ENCODE measurements around the gene SFN.

SFN gene

GRCh38 chr1:26907071-26907917 is 44.3 kb downstream of the SFN start:
- no peaks in the 10 kb centered on the region for H3K9me3 ChIP-seq (ENCODE audit: low read length)
- H3K9ac ChIP-seq (ENCODE audit: low read length): no peak overlapping the region
- H3K4me3 ChIP-seq (ENCODE audit: low read depth in 1 of 2, low read length in 2 of 2): no peak overlapping the region
- H3K36me3 ChIP-seq (ENCODE audit: insufficient read depth, low read length): no peaks in the 10 kb centered on the region
- no peaks in the 10 kb centered on the region for H3K4me1 ChIP-seq (ENCODE audit: insufficient read depth, low read length)
- H3K27me3 ChIP-seq (ENCODE audit: control insufficient read depth in 1 of 2, insufficient read depth in 2 of 2, low read length in 2 of 2): no peaks in the 10 kb centered on the region
- no peak overlapping the region for H3K27ac ChIP-seq (ENCODE audit: low read depth, low read length)

DNA sequence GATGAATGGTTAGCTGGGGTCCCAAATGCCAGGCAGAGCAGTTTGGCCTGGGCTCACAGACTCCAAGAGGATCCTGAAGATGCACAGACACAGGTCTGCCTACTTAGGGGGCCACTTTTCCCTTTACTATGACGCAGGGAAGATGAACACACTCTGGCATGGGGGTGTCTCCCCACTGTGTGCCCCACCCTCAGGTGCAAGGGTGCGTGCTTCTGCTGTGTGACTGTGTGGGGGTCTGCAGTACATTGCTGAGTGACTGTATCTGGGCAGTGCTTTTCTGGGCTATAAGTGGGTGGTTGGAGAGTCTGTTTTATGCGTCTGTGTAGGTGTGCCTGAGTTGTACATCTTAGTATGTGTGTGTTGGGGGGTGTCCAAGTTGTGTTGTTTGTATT is 47.0 kb downstream of the SFN start:
- Histone ChIP-seq H3K4me3 (ENCODE audit: low read depth in 1 of 2, low read length in 2 of 2) (no peak overlapping the region), H3K9ac (ENCODE audit: low read length) (no peak overlapping the region), H3K36me3 (ENCODE audit: insufficient read depth, low read length) (no peaks in the 10 kb centered on the region), H3K27me3 (ENCODE audit: control insufficient read depth in 1 of 2, insufficient read depth in 2 of 2, low read length in 2 of 2) (no peaks in the 10 kb centered on the region), H3K4me1 (ENCODE audit: insufficient read depth, low read length) (no peaks in the 10 kb centered on the region), H3K27ac (ENCODE audit: low read depth, low read length) (no peak overlapping the region), H3K9me3 (ENCODE audit: low read length) (no peaks in the 10 kb centered on the region)

DNA sequence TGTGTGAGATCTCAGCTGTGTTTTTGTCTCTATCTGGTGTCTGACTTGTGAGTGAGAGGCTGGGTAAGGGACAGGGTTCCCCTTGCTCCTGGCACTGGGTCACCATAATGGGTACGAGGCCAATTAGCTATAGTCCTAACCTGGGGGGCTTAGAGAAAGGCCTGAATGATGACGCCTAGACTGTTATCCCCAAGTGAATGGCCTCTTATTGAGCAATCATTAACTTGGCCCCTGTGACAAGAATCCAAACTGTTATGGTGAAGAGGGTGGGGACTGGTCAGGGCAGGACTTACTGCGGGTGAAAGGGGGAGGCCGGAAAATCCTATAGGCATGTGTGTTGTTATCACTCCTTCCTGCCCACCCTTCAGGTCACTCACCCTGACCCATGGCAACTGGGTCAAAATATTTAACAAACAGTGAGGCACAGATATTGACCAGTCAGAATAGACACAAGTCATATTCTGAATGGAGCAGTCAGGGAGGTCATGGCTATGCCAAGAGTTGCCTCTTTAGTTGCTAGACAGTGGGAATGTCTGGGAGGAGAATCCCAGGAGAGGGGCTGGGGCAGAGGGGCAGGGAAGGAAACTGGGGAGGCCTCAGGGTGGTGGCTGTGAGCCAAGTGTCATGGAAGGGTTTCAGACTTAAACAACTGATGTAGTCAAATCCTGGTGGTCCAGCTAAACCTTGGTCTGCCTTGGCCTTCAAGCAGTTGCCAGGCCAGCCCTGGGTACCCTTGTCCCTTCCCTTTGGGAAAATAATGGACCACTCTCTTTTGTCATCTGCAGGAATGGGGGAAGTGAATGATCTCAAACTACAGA is 47.6 kb downstream of the SFN start:
- Histone ChIP-seq H3K9me3 (ENCODE audit: low read length) (no peaks in the 10 kb centered on the region), H3K4me1 (ENCODE audit: insufficient read depth, low read length) (no peaks in the 10 kb centered on the region), H3K4me3 (ENCODE audit: low read depth in 1 of 2, low read length in 2 of 2) (no peak overlapping the region), H3K27me3 (ENCODE audit: control insufficient read depth in 1 of 2, insufficient read depth in 2 of 2, low read length in 2 of 2) (no peaks in the 10 kb centered on the region), H3K36me3 (ENCODE audit: insufficient read depth, low read length) (no peaks in the 10 kb centered on the region), H3K27ac (ENCODE audit: low read depth, low read length) (no peak overlapping the region), H3K9ac (ENCODE audit: low read length) (no peak overlapping the region)

GRCh38 chr1:26911399-26912146 is 48.6 kb downstream of the SFN start:
- Histone ChIP-seq H3K4me3 (ENCODE audit: low read depth in 1 of 2, low read length in 2 of 2) (no peak overlapping the region), H3K36me3 (ENCODE audit: insufficient read depth, low read length) (no peaks in the 10 kb centered on the region), H3K9me3 (ENCODE audit: low read length) (no peaks in the 10 kb centered on the region), H3K9ac (ENCODE audit: low read length) (no peak overlapping the region), H3K27me3 (ENCODE audit: control insufficient read depth in 1 of 2, insufficient read depth in 2 of 2, low read length in 2 of 2) (no peaks in the 10 kb centered on the region), H3K27ac (ENCODE audit: low read depth, low read length) (no peak overlapping the region), H3K4me1 (ENCODE audit: insufficient read depth, low read length) (no peaks in the 10 kb centered on the region)

DNA sequence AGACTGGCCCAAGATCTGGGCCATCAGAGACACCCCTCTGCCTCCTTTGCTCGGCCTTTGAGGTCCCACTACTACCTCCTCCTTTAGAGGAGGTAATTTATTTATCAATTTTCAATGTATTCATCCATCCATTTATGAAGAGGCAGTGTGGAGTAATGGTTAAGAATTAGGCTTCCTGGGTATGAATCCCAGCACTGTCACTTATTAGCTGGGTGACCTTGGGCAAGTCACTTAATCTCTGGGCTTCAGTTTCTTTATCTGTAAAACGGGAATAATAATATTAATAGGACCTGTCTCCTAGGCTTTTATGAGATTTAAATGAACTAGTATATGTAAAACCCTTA is 49.2 kb downstream of the SFN start:
- Histone ChIP-seq H3K4me3 (ENCODE audit: low read depth in 1 of 2, low read length in 2 of 2) (no peak overlapping the region), H3K9me3 (ENCODE audit: low read length) (no peaks in the 10 kb centered on the region), H3K9ac (ENCODE audit: low read length) (no peak overlapping the region), H3K4me1 (ENCODE audit: insufficient read depth, low read length) (no peaks in the 10 kb centered on the region), H3K27me3 (ENCODE audit: control insufficient read depth in 1 of 2, insufficient read depth in 2 of 2, low read length in 2 of 2) (no peaks in the 10 kb centered on the region), H3K36me3 (ENCODE audit: insufficient read depth, low read length) (no peaks in the 10 kb centered on the region), H3K27ac (ENCODE audit: low read depth, low read length) (no peak overlapping the region)

DNA sequence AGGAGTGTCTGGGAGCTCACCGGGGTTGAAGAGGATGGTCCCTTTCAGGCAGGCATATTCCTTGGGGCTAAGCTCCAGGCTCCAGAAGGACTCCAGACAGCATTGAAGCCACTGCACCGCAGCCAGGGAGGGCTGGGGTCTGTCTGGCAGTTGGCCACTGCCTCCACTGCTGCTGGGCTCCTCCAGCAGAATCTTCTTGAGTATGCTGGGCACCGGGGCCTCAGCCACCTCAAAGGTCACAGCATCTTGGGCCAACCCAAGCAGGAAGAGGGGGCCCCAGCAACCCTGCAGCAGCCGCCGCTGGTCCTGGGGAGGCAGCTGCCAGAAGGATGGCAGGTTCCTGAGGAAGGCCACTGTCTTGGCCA is 50.4 kb downstream of the SFN start:
- H3K27ac ChIP-seq (ENCODE audit: low read depth, low read length): no peak overlapping the region

More for the DNA sequence above, 50.4 kb downstream of the SFN start:
- no peak overlapping the region for H3K4me3 ChIP-seq (ENCODE audit: low read depth in 1 of 2, low read length in 2 of 2)
- no peaks in the 10 kb centered on the region for H3K9me3 ChIP-seq (ENCODE audit: low read length)
- H3K9ac ChIP-seq (ENCODE audit: low read length): no peak overlapping the region
- no peaks in the 10 kb centered on the region for H3K36me3 ChIP-seq (ENCODE audit: insufficient read depth, low read length)
- no peaks in the 10 kb centered on the region for H3K4me1 ChIP-seq (ENCODE audit: insufficient read depth, low read length)
- no peaks in the 10 kb centered on the region for H3K27me3 ChIP-seq (ENCODE audit: control insufficient read depth in 1 of 2, insufficient read depth in 2 of 2, low read length in 2 of 2)

All from muscle layer of colon (tissue), 2 donors.